ENCODE data around the gene WDR82.

DNA sequence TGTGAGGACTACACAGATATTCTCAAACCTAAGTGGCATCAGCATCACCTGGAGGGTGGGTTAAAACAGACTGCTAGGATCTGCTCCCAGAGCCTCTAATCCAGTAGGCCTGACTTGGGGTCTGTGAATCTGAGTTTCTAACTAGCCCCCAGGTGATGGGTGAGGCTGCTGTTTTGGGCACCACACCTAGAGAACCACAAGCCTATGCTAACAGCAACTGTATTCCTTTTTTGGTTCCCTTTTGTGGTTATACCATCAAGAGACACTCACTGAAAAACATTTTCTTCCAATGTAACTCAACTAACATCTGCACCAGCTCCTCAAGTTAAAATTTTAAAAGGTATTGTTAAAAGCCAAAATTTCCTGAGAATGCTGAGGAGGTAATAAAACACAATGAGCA lies 16.0 kb downstream of the WDR82 start:
- TF ChIP-seq, protein P1, sequence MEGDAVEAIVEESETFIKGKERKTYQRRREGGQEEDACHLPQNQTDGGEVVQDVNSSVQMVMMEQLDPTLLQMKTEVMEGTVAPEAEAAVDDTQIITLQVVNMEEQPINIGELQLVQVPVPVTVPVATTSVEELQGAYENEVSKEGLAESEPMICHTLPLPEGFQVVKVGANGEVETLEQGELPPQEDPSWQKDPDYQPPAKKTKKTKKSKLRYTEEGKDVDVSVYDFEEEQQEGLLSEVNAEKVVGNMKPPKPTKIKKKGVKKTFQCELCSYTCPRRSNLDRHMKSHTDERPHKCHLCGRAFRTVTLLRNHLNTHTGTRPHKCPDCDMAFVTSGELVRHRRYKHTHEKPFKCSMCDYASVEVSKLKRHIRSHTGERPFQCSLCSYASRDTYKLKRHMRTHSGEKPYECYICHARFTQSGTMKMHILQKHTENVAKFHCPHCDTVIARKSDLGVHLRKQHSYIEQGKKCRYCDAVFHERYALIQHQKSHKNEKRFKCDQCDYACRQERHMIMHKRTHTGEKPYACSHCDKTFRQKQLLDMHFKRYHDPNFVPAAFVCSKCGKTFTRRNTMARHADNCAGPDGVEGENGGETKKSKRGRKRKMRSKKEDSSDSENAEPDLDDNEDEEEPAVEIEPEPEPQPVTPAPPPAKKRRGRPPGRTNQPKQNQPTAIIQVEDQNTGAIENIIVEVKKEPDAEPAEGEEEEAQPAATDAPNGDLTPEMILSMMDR (conservative IDR thresholded peaks at IDR 0.05) = no peak
- TF ChIP-seq EZH2 (IDR thresholded peaks at IDR 0.05; ENCODE audit: low read depth) = no peak
